NCI-H146 (cell line): ENCODE results near the gene MMS19.
"Not testable (repeated sequence)": the region's sequence is repeated elsewhere in the genome, so short reads cannot be mapped to it uniquely, and the experiment has no call there.

Experiments
- DNase-seq: peaks from one replicate; lab custom pipeline; 2025; lab: John Stamatoyannopoulos, UW

The MMS19 gene

GRCh38 chr10:97498076-97498840 lies at the start of gene MMS19:
MMS19 (minus strand) TSS chr10:97498422; CDS start chr10:97498384, 38 bp downstream.
- peak; percentile 99 for DNase-seq

GRCh38 chr10:97547962-97548361 lies 49.7 kb upstream of the MMS19 start:
- DNase-seq = no peak

- DNase-seq = no peak
Measured at GRCh38 chr10:97547271-97547600, 49.0 kb upstream of the MMS19 start.

GRCh38 chr10:97546456-97547270 lies 48.4 kb upstream of the MMS19 start:
- DNase-seq = no peak

- no peak for DNase-seq
Measured at GRCh38 chr10:97543025-97543546, 44.9 kb upstream of the MMS19 start.

- DNase-seq = no peak
Measured at GRCh38 chr10:97542169-97543024, 44.2 kb upstream of the MMS19 start.

GRCh38 chr10:97540669-97541500 lies 42.7 kb upstream of the MMS19 start:
- no peak for DNase-seq

GRCh38 chr10:97539523-97540200 lies 41.4 kb upstream of the MMS19 start:
- no peak for DNase-seq

- DNase-seq = no peak
Measured at GRCh38 chr10:97538839-97539238, 40.6 kb upstream of the MMS19 start.

- DNase-seq = no peak
Measured at GRCh38 chr10:97538411-97538810, 40.2 kb upstream of the MMS19 start.

- no peak for DNase-seq
Measured at GRCh38 chr10:97537186-97537869, 39.1 kb upstream of the MMS19 start.

- no peak for DNase-seq
Measured at GRCh38 chr10:97534746-97535367, 36.6 kb upstream of the MMS19 start.

GRCh38 chr10:97533888-97534287 lies 35.7 kb upstream of the MMS19 start:
- no peak for DNase-seq

- no peak for DNase-seq
Measured at GRCh38 chr10:97532935-97533671, 34.9 kb upstream of the MMS19 start.

GRCh38 chr10:97531401-97531986 lies 33.3 kb upstream of the MMS19 start:
- no peak for DNase-seq

GRCh38 chr10:97529685-97530465 lies 31.7 kb upstream of the MMS19 start:
- DNase-seq = no peak

GRCh38 chr10:97528876-97529275 lies 30.7 kb upstream of the MMS19 start:
- not testable (repeated sequence) for DNase-seq

GRCh38 chr10:97525683-97526110 lies 27.5 kb upstream of the MMS19 start:
- DNase-seq = no peak
